GM12874 (cell line): Measurements from ENCODE around the gene GPC6.

ENCODE experiments used
- TF ChIP-seq, protein P1 (sequence below): IDR thresholded peaks from 2 replicates; pipeline ENCODE4 v1.5.1; 2011; ENCODE audit warnings: low read depth, mild to moderate bottlenecking, control low read depth, low read length, moderate library complexity; ENCODE audit not compliant: insufficient read depth

The GPC6 gene

GRCh38 chr13:93814658-93815057, 588.1 kb downstream of the GPC6 start:
- TF ChIP-seq, protein P1, sequence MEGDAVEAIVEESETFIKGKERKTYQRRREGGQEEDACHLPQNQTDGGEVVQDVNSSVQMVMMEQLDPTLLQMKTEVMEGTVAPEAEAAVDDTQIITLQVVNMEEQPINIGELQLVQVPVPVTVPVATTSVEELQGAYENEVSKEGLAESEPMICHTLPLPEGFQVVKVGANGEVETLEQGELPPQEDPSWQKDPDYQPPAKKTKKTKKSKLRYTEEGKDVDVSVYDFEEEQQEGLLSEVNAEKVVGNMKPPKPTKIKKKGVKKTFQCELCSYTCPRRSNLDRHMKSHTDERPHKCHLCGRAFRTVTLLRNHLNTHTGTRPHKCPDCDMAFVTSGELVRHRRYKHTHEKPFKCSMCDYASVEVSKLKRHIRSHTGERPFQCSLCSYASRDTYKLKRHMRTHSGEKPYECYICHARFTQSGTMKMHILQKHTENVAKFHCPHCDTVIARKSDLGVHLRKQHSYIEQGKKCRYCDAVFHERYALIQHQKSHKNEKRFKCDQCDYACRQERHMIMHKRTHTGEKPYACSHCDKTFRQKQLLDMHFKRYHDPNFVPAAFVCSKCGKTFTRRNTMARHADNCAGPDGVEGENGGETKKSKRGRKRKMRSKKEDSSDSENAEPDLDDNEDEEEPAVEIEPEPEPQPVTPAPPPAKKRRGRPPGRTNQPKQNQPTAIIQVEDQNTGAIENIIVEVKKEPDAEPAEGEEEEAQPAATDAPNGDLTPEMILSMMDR = no peak

DNA sequence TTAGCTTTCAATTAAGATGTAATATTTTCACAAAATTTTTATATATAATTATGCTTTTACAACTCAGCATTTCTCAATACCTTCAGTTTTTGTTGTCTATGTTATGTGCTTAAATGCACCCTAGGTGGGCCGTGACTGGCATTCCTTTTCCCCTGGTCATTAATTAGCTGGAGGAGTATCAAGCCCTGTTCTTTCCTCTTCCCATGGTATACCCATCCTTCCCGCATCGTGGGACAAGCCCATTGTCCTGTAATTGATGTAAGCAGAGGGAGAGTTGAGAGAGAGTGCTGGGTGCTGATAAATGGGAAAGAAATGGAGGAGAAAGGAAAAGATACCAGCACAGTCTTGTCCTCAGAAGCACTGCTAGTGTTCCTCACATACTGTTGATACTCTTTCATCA, 591.7 kb downstream of the GPC6 start:
- TF ChIP-seq, protein P1 = no peak

DNA sequence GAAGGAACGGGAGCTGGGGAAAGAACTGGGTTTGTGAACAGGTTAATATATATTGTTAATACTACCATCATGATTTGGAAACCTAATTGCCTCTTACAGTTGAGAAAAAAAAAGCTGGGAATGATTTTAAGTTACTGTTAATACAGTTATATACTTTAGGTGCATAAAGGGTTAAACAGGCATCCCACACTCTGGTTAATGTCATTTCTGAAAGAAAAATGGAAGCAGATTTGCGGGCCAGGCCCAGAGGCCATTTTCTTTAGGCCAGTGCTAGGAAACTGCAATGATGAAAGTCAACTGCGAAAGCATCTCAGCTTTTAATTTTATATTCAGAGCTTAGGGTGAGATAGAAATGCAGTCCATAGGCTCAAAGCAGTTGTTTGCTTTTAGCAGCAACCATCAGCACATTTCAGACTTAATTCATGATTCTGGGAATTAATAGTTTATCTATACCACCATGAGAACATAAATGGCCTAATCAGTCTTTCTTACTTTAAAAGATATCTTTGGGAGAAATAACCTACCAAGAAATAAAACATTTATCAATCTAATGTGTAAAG, 592.8 kb downstream of the GPC6 start:
- TF ChIP-seq, protein P1 = no peak

DNA sequence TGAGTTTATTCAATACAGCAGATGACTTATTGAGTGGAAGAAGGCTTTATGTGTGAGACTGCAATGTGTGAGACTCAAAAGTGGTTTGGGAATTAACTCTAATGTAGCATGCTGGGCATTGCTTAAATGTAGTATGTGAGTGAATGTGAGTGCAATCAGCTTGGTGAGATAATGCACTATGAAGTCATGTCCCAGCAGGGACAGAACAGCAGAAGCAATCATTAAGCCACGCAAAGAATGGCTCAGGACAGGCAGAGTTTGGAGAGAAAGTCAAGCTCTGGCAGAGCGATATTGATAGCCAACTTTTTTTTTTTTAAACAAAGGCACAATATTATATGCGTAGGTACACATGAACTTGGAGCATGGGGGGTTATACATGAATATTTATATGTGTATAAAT, 597.7 kb downstream of the GPC6 start:
- TF ChIP-seq, protein P1 = no peak

DNA sequence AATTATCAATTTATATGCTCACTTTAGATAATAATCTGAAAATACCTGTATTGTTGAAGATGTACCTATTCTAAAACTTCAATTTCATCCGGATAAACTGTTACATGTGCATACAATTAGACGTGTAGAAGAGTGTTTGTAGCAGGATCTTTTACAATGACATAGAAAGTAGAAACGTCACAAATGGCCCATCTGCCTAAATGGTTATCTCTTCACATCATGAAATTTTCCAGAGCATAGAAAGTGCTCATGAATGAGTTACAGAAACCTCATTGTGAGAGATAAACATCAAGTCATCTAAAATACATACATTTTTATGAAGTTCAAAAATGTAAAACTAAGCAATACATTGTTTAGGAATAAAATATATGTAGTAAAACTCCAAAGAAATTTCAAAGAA, 607.4 kb downstream of the GPC6 start:
- TF ChIP-seq, protein P1 = no peak

GRCh38 chr13:93843082-93843481, 616.5 kb downstream of the GPC6 start:
- TF ChIP-seq, protein P1 = no peak

DNA sequence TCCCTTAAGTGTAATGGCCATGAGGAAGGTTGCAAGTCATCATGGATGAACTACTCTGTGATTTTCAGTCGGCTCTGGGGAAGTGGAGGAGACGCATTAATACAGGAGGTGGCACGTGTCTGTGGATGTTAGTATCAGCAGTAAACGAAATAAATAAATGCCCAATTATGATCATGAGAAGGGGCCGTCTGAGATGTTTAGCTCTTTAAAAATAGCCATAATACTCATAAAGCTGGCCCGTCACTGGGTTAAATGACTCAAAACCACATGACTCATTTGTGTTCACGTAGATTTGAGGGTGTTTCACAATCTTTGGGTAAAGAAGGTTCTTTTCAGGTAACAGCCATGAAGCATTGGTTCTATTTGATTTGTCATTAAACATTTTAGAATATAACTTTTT, 620.6 kb downstream of the GPC6 start:
- TF ChIP-seq, protein P1 = no peak
